ENCODE measurements around the gene BTBD1.

The BTBD1 gene

DNA sequence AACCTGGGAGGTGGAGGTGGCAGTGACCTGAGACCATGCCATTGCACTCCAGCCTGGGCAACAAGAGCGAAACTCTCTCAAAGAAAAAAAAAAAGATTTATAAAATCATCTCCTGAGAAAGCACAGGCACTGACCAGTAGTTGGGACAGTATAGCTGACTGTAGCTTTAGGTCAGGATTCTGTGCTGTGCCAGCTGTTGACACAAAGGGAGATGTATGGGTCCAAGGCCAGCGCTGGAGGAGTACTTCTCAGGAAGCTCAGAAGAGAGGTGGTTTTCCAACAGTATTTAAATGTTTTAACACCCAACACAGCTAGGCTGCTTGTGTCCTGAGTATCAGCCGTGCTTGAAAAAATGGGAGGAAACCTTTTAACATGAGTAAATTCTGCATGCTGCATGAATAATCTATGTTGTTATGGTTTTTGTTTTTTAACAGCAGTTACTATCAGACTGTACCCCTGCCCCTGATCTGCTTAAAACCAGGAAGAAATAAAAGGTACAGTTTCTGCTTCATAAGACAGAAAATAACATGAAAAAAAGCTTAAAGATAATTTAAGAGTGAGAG, 74.5 kb downstream of the BTBD1 start:
- DNase-seq (ENCODE audit: low read depth) = no peak

- DNase-seq (ENCODE audit: low read depth) = no peak
Observed at GRCh38 chr15:82986442-82986780, 80.6 kb downstream of the BTBD1 start.

- DNase-seq (ENCODE audit: low read depth) = peak; percentile 69
Observed at GRCh38 chr15:82985688-82986441, 81.2 kb downstream of the BTBD1 start, which contains the start of gene RAMAC. Gene RAMAC (plus strand): TSS chr15:82986210. CDS start chr15:82989019, 2,809 bp downstream.

DNA sequence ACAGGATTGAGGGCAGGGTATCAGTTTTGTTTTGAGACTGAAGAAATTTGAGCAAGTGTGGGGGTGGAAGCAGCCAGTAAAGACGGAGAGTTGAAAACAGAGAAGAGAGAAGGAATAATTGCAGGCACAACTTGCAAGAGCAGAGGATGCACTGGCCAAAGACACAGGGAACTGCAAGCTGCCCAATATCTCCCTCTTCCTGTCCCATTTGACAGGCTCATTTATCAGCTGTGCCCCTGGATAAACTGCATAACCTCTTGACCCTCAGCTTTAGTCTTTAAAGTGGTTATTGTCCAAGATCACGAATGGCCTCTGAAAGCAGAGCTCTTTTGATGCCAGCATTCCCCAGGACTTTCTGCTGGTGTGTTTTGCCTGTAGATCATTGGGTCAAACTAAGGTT, 86.1 kb downstream of the BTBD1 start:
- DNase-seq (ENCODE audit: low read depth) = no peak

- no peak for DNase-seq (ENCODE audit: low read depth)
Observed at GRCh38 chr15:82979726-82980125, 87.3 kb downstream of the BTBD1 start.

- DNase-seq (ENCODE audit: low read depth) = no peak
Observed at GRCh38 chr15:82978438-82978837, 88.6 kb downstream of the BTBD1 start.

- no peak for DNase-seq (ENCODE audit: low read depth)
Observed at GRCh38 chr15:82977076-82977475, 90.0 kb downstream of the BTBD1 start.

DNA sequence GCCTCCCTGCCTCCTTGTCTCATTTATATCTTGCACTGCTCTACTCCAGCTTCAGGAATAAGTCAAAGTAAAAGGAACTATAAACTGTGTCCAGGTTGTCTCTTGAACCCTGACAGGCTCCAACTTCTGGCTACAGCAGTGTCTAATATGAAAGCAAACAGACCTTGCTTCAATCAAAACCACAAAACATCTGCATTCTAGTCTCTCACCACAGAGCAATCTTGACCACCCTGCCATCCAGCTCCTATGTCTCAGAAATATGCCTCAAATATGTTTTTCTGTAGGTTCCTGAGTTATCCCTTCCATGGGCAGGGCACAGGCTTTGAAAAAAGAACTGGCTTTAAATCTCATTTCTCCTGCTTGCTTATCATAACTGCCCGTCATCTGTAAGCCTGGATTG, 94.1 kb downstream of the BTBD1 start:
- no peak for DNase-seq (ENCODE audit: low read depth)

GRCh38 chr15:82971218-82971984, 95.7 kb downstream of the BTBD1 start:
- no peak for DNase-seq (ENCODE audit: low read depth)

- no peak for DNase-seq (ENCODE audit: low read depth)
Observed at GRCh38 chr15:82970696-82971095, 96.4 kb downstream of the BTBD1 start.

DNA sequence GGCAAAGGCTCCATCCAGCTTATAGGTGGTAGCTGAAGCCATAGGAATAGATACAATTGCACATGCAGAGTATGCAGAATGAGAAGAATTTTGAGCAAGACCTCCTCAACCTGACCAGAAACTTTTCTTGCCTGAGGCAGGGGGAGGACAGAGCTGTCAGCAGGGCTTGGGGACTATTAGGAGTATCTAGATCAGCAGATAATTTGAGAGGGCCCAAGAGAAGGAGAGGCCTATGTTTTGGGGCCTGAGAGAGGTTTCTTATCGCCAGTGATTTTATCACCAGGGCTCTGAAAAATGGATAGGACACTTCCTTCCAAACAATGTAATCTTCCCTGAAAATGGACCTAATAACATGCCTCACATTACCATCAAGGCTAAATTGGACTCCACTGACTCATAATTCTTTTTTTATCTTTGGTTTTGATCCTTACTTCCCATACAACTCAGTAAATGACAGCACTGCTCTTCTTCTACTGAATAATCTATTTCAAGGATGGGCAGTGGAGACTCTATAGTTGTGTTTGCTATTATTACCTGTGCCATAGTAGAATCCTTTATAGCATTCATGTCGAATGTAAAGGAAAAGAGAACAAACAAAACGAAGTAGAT, 96.9 kb downstream of the BTBD1 start:
- DNase-seq (ENCODE audit: low read depth) = no peak

DNA sequence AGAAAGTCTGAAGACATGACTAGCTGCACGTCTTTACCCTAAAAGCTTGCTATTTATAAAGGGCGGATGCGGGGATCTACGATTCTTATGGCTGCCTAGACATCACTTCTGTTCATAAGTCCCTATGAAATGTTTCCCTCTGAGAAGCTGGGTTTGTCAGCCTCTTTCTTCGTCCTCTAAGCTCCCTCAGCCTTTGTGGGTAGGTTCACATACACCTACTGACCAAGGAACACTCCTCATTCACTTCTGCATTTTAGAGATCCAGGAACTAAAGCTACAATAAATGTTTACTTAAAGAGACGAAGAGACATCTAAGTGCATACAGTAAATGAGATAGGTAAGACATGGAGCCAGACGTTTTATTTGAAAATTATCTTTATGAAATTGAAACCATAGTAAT, 97.7 kb downstream of the BTBD1 start:
- no peak for DNase-seq (ENCODE audit: low read depth)

- DNase-seq (ENCODE audit: low read depth) = no peak
Observed at GRCh38 chr15:82968066-82968465, 99.0 kb downstream of the BTBD1 start.

- no peak for DNase-seq (ENCODE audit: low read depth)
Observed at GRCh38 chr15:82966671-82967071, 100.4 kb downstream of the BTBD1 start.

Measured in stimulated activated CD8-positive, alpha-beta memory T cell treated with anti-CD3 and anti-CD28 coated beads, Interleukin-15, amount 100 ng/mL, for 24 hours (primary cell).